ENCODE measurements around the gene ZDHHC13.

- TF ChIP-seq RCOR1 (IDR thresholded peaks at IDR 0.05; ENCODE audit: insufficient replicate concordance, low read length): no peak
- TF ChIP-seq CTCF (conservative IDR thresholded peaks at IDR 0.05; ENCODE audit: low read depth, low read length): no peak
- TF ChIP-seq MXI1 (IDR thresholded peaks at IDR 0.05; ENCODE audit: borderline replicate concordance, low read depth, low read length): no peak
- no peak for TF ChIP-seq SMC3 (IDR thresholded peaks at IDR 0.05; ENCODE audit: low read depth, low read length)
- TF ChIP-seq POLR2A (IDR thresholded peaks at IDR 0.05; ENCODE audit: low read depth, low read length): no peak
- no peak for TF ChIP-seq BHLHE40 (IDR thresholded peaks at IDR 0.05; ENCODE audit: low read depth, low read length)
- TF ChIP-seq CEBPB (IDR thresholded peaks at IDR 0.05; ENCODE audit: low read depth, low read length): no peak
- TF ChIP-seq RFX5 (IDR thresholded peaks at IDR 0.05; ENCODE audit: low read depth, low read length): no peak
- TF ChIP-seq RAD21 (IDR thresholded peaks at IDR 0.05; ENCODE audit: low read length): no peak
Observed at GRCh38 chr11:19163617-19164016, 46.6 kb downstream of the ZDHHC13 start.
